BJ (cell line): Measurements from ENCODE around the gene AGER. TPM values are rescaled to one million over a fixed set of nuclear protein-coding genes. Genes with fewer than 3 reads are reported as not detected.

Experiments used
- CTCF ChIA-PET: fragments of 350-600 bp; formaldehyde crosslinking; extraction: SDS; loops from one replicate; lab custom pipeline; 2021; ENCODE audit warnings: antibody characterized with exemption, inconsistent platforms; lab: Yijun Ruan, JAX
- POLR2A ChIA-PET: fragments of 300-600 bp; sonication (Branson Sonifier 250); formaldehyde crosslinking; extraction: SDS; loops from one replicate; lab custom pipeline; 2021; ENCODE audit warnings: antibody characterized with exemption; lab: Charles Lee
- DNase-seq: peaks from one replicate; pipeline ENCODE4 v3.0.0-alpha.2; 2011; ENCODE audit warnings: low read depth
- H3K27me3 ChIP-seq: 2 replicates; pipeline ENCODE4 v1.6.0; 2011; ENCODE audit warnings: low read length; ENCODE audit not compliant: control insufficient read depth, insufficient read depth
- H3K36me3 ChIP-seq: 2 replicates; pipeline ENCODE4 v1.5.1; 2011; ENCODE audit warnings: low read length; ENCODE audit not compliant: control insufficient read depth, insufficient read depth
- H3K4me3 ChIP-seq: 2 replicates; pipeline ENCODE4 v1.5.1; 2011; ENCODE audit warnings: low read depth, mild to moderate bottlenecking, control low read depth, low read length
- polyA plus RNA-seq: library from polyadenylated mRNA; depleted of rRNA; stranded (reverse); fragments of >200 nt; gene quantifications from 2 replicates; pipeline ENCODE4 v1.2.3, GENCODE V29; 2011
- TF ChIP-seq, protein P1 (sequence below): IDR thresholded peaks from 2 replicates; pipeline ENCODE4 v1.5.1; 2011; ENCODE audit warnings: low read depth, mild to moderate bottlenecking, control low read depth, inconsistent platforms, low read length, moderate library complexity; ENCODE audit not compliant: insufficient read depth

The AGER gene
- polyA plus RNA-seq, 1 experiment, result 2.6 TPM

- peaks cover 18% of the 10 kb centered on the region for H3K36me3 ChIP-seq
- CTCF ChIA-PET, result no interaction called here
- DNase-seq, result no peak
Observed at GRCh38 chr6:32183483-32184083, 470 bp downstream of the AGER start.

DNA sequence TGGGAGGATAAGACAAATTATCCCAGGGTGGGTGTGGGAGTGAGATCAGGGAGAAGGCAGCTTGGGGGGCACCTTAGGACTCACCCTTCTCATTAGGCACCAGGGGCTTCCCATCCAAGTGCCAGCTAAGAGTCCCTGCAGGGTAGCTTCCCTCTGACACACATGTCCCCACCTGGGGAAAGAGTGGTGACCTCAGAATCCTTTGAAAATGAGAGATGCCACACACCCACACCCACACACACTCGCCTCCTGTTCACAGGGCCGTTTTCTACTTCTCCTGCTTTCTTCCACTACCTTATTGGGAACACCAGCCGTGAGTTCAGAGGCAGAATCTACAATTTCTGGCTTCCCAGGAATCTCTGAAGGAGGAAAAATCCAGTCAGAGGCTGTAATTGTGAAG is 1.0 kb downstream of the AGER start:
- no peak overlapping the region for H3K4me3 ChIP-seq
- DNase-seq, result no peak
- TF ChIP-seq, protein P1, sequence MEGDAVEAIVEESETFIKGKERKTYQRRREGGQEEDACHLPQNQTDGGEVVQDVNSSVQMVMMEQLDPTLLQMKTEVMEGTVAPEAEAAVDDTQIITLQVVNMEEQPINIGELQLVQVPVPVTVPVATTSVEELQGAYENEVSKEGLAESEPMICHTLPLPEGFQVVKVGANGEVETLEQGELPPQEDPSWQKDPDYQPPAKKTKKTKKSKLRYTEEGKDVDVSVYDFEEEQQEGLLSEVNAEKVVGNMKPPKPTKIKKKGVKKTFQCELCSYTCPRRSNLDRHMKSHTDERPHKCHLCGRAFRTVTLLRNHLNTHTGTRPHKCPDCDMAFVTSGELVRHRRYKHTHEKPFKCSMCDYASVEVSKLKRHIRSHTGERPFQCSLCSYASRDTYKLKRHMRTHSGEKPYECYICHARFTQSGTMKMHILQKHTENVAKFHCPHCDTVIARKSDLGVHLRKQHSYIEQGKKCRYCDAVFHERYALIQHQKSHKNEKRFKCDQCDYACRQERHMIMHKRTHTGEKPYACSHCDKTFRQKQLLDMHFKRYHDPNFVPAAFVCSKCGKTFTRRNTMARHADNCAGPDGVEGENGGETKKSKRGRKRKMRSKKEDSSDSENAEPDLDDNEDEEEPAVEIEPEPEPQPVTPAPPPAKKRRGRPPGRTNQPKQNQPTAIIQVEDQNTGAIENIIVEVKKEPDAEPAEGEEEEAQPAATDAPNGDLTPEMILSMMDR, result no peak
- peaks cover 18% of the 10 kb centered on the region for H3K36me3 ChIP-seq
- no peaks in the 10 kb centered on the region for H3K27me3 ChIP-seq
- ChIA-PET POLR2A (no interaction called here), CTCF (no interaction called here)

More at GRCh38 chr6:32183483-32184083, 470 bp downstream of the AGER start:
- POLR2A ChIA-PET, result no interaction called here
- H3K27me3 ChIP-seq, result no peaks in the 10 kb centered on the region
- TF ChIP-seq, protein P1, result no peak
- no peak overlapping the region for H3K4me3 ChIP-seq

DNA sequence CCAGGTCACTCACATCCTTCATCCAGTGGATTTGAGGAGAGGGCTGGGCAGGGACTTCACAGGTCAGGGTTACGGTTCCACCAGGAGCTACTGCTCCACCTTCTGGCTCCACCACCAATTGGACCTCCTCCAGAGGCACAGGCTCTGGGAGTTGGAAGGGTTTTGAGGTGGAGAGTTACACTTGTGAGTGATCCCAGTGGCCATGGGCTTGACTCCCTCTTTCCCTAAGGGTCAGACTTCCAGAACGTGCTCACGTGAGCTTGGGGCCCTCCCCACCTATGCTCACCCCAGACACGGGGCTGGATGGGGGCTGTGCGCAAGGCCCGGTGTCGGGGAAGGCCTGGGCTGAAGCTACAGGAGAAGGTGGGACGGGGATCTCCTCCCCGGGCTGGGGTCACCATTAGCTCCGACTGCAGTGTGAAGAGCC is 1.5 kb downstream of the AGER start:
- DNase-seq, result no peak
- Histone ChIP-seq H3K4me3 (no peak overlapping the region), H3K36me3 (peaks cover 16% of the 10 kb centered on the region), H3K27me3 (no peaks in the 10 kb centered on the region)
- TF ChIP-seq, protein P1, result no peak
- CTCF ChIA-PET, result no interaction called here
- POLR2A ChIA-PET, result no interaction called here

- Histone ChIP-seq H3K36me3 (peaks cover 15% of the 10 kb centered on the region), H3K4me3 (no peak overlapping the region), H3K27me3 (no peaks in the 10 kb centered on the region)
- TF ChIP-seq, protein P1, result no peak
- POLR2A ChIA-PET, result interaction anchor here (0.5 kb wide), 1 partner anchor 1567 kb away, joined by 3 read pairs; no protein-coding TSS in a partner anchor
- no peak for DNase-seq
- CTCF ChIA-PET, result no interaction called here
Observed at GRCh38 chr6:32181915-32182529, 2.0 kb downstream of the AGER start.

GRCh38 chr6:32181148-32181702 is 2.8 kb downstream of the AGER start:
- CTCF ChIA-PET, result no interaction called here
- no peaks in the 10 kb centered on the region for H3K27me3 ChIP-seq
- no peak overlapping the region for H3K4me3 ChIP-seq
- POLR2A ChIA-PET, result no interaction called here
- TF ChIP-seq, protein P1, result no peak
- peaks cover 15% of the 10 kb centered on the region for H3K36me3 ChIP-seq
- DNase-seq, result no peak
